RPMI8226 (cell line): ENCODE measurements around the gene D2HGDH.
"Not testable (repeated sequence)": the region's sequence is repeated elsewhere in the genome, so short reads cannot be mapped to it uniquely, and the experiment has no call there.

Source experiments
- DNase-seq: peaks from one replicate; pipeline ENCODE4 v3.0.0-alpha.2; 2015

Gene D2HGDH

DNA sequence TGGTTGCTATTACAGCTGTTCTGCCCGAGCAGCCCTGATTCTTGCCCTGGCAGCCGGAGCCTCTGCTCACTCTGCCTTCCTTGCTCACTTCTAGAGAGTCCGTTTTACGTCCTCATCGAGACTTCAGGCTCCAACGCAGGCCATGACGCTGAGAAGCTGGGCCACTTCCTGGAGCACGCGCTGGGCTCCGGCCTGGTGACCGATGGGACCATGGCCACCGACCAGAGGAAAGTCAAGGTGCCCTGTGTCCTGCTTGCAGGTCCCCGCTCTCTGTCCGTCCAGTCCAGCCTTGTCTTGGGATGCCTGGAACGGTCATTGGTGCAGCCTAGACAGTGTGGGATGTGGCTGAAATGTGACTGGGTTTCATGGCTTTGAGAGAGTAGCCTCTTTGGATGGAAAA is 16.7 kb downstream of the D2HGDH start:
- no peak for DNase-seq

DNA sequence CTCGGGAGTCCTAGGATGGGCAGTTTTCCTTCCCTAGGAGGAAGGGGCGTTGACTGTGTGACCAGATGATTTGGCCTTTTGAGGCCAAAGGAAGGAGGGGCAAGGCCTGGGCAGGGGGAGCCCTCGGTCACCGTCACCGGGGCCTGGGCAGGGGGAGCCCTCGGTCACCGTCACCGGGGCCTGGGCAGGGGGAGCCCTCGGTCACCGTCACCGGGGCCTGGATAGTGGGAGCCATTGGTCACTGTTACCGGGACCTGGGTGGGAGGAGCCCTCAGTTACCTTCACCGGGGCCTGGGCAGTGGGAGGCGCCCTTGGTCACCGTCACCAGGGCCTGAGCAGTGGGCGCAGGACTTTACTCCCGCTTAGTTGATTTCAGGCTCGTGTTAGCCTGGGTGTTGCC is 17.3 kb downstream of the D2HGDH start:
- no peak for DNase-seq

GRCh38 chr2:241752253-241752652 is 17.8 kb downstream of the D2HGDH start:
- no peak for DNase-seq

GRCh38 chr2:241752689-241753276 is 18.4 kb downstream of the D2HGDH start:
- DNase-seq, result no peak

DNA sequence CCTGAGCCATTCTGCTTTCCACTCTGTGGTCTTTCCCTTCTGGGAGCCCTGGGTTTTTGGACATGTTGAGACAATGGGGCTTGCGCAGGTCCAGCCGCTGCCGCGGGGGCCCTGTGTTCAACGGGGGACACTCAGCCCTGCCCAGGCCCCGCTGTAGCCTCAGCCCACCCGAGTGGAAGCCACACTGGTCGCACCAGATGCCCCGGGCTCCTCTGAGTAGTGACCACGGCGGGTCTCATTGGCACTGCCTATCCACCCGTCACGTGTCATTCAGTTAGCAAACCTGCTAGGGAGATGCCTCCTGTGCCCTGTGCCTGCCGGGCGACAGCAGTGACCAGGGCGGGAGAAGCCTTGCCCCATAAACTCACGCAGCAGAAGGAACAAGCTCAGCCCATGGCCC is 19.1 kb downstream of the D2HGDH start:
- no peak for DNase-seq

DNA sequence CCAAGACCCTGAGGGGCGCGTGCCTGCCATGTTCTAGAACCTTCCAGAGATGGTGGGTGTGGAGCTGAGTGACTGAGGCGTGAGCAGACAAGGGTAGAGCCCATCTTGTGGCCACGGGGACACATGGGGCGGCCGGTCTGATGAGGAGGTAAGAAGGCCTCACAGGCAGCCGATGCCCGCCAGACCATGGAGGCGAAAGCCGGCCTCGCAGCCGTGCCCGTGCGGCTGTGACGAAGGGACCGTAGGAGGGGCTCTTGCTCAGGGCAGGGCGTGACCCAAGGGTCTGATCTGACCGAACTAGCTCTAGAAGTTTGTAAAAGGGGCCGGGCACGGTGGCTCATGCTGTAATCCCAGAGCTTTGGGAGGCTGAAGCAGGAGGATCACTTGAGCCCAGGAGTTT is 19.6 kb downstream of the D2HGDH start:
- no peak for DNase-seq

GRCh38 chr2:241755166-241755565 is 20.7 kb downstream of the D2HGDH start:
- DNase-seq, result no peak

DNA sequence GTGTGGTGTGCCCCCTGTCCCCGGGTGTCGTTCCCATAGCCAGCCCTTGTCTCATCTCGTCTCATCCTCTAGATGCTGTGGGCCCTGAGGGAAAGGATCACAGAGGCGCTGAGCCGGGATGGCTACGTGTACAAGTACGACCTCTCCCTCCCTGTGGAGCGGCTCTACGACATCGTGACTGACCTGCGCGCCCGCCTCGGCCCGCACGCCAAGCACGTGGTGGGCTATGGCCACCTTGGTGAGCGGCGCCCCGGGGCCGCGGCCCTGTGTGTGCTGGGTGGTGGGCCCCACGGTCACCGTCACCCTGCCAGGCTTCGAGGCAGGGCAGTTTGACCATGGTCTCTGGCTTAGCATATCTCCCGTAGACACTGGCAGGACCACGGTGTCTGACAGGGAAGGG is 21.3 kb downstream of the D2HGDH start:
- DNase-seq, result no peak

DNA sequence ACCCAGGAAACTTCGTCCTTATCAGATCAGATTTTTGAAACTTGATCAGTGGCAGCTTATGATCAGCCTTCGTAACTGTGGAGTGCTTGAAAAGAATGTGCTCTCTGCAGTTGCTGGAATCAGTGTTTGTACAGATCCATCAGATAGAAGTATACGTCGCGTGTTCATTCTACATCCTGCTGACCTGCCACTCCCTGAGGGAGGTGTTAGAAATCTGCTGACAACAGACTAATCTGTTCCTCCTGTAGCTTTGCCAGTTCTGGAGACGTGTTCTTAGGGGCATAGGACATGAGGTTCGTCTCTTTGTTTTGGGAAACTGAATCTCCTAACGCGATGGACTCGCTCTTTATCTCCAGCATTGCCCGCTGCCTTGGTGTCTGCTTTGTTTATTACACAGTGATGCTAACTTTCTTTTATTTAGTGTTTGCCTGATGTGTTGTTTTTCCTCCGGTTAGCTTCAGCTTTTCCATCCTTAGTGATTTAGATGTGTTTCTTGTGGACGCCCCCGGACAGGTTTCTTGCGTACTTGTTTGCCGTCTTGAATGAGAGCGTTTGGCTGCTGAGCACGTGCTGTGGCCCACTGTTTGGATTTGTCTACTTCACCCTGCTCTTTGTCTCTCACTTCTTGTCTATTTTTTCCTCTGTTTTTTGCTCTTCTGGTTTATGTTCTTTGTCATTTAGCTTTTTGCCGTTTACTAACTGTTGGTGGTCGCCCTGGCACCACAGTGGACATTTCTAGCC is 24.8 kb downstream of the D2HGDH start:
- DNase-seq, result no peak

- DNase-seq, result not testable (repeated sequence)
Measured at GRCh38 chr2:241759893-241760292, 25.5 kb downstream of the D2HGDH start.

- DNase-seq, result no peak
Measured at GRCh38 chr2:241760301-241760771, 25.9 kb downstream of the D2HGDH start.

- DNase-seq, result no peak
Measured at GRCh38 chr2:241762321-241762932, 28.0 kb downstream of the D2HGDH start.

DNA sequence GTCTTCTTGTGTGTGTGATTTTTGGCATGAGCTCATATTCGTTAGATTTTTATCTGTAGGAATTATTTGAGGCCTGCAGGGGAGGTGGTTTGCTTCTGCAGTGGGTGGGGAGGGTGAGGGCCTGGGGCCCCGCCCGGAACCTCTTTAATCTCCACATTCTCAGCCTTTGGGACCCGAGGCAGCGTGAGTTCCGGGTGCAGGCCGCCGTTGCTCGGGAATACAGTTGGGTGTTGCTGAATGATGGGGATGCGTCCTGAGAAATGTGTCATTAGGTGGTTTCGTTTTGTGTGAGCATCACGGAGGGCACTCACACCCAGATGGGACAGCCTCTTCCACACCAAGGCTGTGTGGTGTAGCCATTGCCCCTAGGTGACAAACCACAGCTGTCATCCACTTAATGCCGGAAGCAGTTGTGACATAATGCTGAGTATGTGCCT is 28.5 kb downstream of the D2HGDH start:
- DNase-seq, result no peak

GRCh38 chr2:241763551-241764274 is 29.3 kb downstream of the D2HGDH start:
- DNase-seq, result no peak

DNA sequence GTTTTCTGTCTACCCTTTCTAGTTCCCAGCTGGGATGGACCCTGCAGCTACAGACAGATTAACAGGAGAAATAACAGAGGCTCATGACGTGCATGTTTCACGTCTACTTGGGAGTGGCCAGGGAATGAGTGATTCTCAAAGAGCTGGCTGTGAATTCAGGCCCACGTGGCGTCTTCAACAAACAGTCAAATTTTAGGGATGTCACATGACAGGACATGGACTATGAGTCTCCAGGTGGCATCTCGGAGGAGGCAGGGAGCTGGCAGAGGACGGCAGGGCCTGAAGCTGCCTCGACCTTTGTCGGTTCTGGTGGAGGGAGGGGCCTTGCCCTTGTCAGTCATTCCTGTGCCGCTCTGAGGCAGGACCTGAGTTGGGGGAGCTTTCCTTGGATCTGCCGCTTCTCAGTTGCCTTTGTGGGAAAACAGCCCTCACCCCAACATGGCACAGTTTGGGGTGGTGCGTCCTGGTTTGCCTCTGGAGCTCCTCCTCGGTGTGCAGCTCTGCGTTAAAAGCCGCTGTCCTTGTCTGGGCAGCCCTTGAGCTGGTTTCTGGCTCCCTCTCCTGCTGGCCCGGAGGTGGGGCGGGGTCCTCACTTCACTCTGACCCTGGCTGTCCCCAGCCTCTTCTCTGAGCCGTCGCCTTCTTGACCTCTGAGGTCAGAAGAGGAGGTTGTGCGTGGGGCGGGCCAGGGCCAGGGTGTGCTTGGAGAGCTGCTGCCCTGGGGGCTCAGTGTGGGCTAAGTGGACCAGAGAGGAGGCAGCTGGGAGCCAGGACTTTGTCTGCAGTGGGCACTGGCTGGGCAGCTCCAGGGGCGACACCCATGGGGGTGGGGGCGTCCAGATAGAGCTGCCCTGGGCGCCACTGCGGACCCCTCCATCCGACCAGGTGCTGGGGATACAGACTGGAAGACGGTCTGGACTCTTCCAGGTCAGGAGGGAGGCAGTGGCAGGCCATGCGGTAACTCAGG is 30.1 kb downstream of the D2HGDH start:
- DNase-seq, result no peak

- DNase-seq, result no peak
Measured at GRCh38 chr2:241767464-241768250, 33.2 kb downstream of the D2HGDH start.

- no peak for DNase-seq
Measured at GRCh38 chr2:241768251-241768711, 33.9 kb downstream of the D2HGDH start.

DNA sequence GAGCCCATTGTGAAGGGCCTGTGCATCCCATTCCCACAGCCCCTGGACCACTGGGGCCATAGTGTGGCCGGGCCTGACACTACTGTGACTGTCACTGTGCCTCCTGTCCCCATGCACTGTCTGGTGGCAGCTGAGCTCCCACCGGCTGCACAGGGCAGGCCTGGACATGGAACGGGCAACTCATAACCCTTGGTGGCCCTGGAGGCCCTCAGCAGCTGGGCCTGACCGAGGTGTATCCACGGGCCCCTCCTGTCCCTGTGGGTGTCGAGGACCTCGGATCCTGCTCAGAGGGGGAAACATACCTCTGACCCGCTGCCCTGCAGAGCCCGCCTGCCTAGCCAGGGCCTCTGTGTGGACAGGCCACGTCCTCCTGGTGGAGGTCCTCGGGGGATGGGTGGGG is 34.4 kb downstream of the D2HGDH start:
- no peak for DNase-seq

GRCh38 chr2:241769819-241770184 is 35.4 kb downstream of the D2HGDH start:
- no peak for DNase-seq

GRCh38 chr2:241770185-241770935 is 35.9 kb downstream of the D2HGDH start:
- no peak for DNase-seq

DNA sequence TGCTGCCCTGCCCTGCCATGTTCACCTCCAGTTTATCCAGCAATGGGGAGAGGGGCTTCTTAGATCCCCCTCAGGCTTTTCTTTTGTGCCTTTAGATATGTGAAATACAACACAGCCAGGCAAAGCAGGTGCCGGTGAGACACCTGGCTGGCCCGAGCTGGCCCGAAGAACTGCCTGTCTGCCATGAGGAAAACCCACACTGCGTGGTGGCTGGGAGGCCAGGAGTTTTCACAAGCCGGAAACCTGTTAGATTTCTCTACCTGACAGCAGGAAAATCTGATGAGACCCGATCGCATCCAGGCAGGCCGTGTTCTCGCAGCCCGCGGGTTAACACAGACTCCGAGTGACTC is 36.5 kb downstream of the D2HGDH start:
- DNase-seq, result no peak
